ENCODE data around the gene AJAP1. TPM values are rescaled to one million over a fixed set of nuclear protein-coding genes. Genes with fewer than 3 reads are reported as not detected.

AJAP1 gene
- total and polyA plus RNA-seq, 2 donors (not counting 1 experiment from before 2014, with no cell fraction given) = not detected

DNA sequence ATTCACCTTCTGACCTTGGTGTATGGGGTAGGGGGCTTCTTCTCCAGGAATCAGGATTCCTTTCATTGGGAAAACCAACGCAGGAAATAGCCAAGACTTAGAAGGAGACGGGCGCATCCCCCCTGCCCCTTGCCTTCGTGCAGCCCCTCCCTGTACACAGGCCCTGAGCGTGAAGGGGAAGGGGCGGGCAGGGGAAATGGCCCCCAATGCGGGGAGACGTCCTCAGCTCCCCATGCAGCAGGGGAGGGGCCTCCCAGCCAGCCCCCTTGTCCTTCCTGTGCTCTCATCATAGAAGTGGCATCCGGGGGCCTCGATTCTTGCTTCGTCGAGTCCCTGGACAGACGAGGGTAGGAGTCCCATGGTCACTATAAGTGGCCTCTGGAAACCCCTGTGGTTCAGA lies 116.9 kb downstream of the AJAP1 start:
- intact Hi-C loops (cut with micrococcal nuclease) = no loop called here
- no peaks in the 10 kb centered on the region for H3K9me3 Mint-ChIP-seq (ENCODE audit: insufficient read depth)
- Histone ChIP-seq H3K9ac (ENCODE audit: low read length) (no peak overlapping the region), H3K9me3 (ENCODE audit: control extremely low read depth in 1 of 3, control insufficient read depth in 2 of 3, insufficient read depth in 1 of 3, low read length in 2 of 3) (no peaks in the 10 kb centered on the region), H3K36me3 (replicated peaks in 1 of 2; ENCODE audit: control extremely low read depth in 1 of 2, control insufficient read depth in 1 of 2, extremely low read depth in 1 of 2, insufficient read depth in 2 of 2, low read length in 1 of 2) (no peaks in the 10 kb centered on the region), H3K79me2 (ENCODE audit: control insufficient read depth, insufficient read depth, low read length) (no peaks in the 10 kb centered on the region), H3K27ac (ENCODE audit: low read length in 2 of 2) (no peak overlapping the region), H3K27me3 (replicated peaks in 1 of 4; ENCODE audit: control extremely low read depth in 1 of 4, control insufficient read depth in 3 of 4, insufficient read depth in 4 of 4, low read length in 3 of 4) (no peaks in the 10 kb centered on the region), H3K4me2 (replicated peaks; ENCODE audit: low read depth, low read length, poor library complexity, severe bottlenecking) (no peak overlapping the region), H3K4me3 (ENCODE audit: control extremely low read depth in 1 of 5, extremely low read depth in 1 of 5, insufficient read depth in 1 of 5, low read depth in 2 of 5, low read length in 4 of 5) (no peak overlapping the region), H3K4me1 (ENCODE audit: control insufficient read depth in 2 of 2, insufficient read depth in 2 of 2, low read length in 2 of 2) (no peaks in the 10 kb centered on the region), H4K20me1 (ENCODE audit: control insufficient read depth, insufficient read depth, low read length, poor library complexity, severe bottlenecking) (no peaks in the 10 kb centered on the region), H2AFZ (ENCODE audit: insufficient read depth, low read depth, low read length, poor library complexity, severe bottlenecking) (no peak overlapping the region)
- ATAC-seq (ENCODE audit: low read depth) (no peak), DNase-seq (no peak)
- H3K27ac Mint-ChIP-seq = no peak overlapping the region
- 72% methylated on average over 13 of the region's 13 CpGs for WGBS (ENCODE audit: insufficient coverage)
- no peaks in the 10 kb centered on the region for H3K27me3 Mint-ChIP-seq
- CTCF ChIA-PET = no interaction called here
- H3K4me3 Mint-ChIP-seq = no peak overlapping the region
- no peaks in the 10 kb centered on the region for H3K4me1 Mint-ChIP-seq
- TF ChIP-seq, protein P1, sequence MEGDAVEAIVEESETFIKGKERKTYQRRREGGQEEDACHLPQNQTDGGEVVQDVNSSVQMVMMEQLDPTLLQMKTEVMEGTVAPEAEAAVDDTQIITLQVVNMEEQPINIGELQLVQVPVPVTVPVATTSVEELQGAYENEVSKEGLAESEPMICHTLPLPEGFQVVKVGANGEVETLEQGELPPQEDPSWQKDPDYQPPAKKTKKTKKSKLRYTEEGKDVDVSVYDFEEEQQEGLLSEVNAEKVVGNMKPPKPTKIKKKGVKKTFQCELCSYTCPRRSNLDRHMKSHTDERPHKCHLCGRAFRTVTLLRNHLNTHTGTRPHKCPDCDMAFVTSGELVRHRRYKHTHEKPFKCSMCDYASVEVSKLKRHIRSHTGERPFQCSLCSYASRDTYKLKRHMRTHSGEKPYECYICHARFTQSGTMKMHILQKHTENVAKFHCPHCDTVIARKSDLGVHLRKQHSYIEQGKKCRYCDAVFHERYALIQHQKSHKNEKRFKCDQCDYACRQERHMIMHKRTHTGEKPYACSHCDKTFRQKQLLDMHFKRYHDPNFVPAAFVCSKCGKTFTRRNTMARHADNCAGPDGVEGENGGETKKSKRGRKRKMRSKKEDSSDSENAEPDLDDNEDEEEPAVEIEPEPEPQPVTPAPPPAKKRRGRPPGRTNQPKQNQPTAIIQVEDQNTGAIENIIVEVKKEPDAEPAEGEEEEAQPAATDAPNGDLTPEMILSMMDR (IDR thresholded peaks at IDR 0.05) = no peak
- TF ChIP-seq EZH2 (IDR thresholded peaks at IDR 0.05; ENCODE audit: borderline replicate concordance, insufficient read depth, low read depth, low read length, poor library complexity, severe bottlenecking) = no peak
- POLR2A ChIA-PET = no interaction called here

- Histone ChIP-seq H3K36me3 (replicated peaks in 1 of 2; ENCODE audit: control extremely low read depth in 1 of 2, control insufficient read depth in 1 of 2, extremely low read depth in 1 of 2, insufficient read depth in 2 of 2, low read length in 1 of 2) (no peaks in the 10 kb centered on the region), H3K9ac (ENCODE audit: low read length) (no peak overlapping the region), H3K4me3 (ENCODE audit: control extremely low read depth in 1 of 5, extremely low read depth in 1 of 5, insufficient read depth in 1 of 5, low read depth in 2 of 5, low read length in 4 of 5) (no peak overlapping the region), H3K9me3 (ENCODE audit: control extremely low read depth in 1 of 3, control insufficient read depth in 2 of 3, insufficient read depth in 1 of 3, low read length in 2 of 3) (no peaks in the 10 kb centered on the region), H3K27me3 (replicated peaks in 1 of 4; ENCODE audit: control extremely low read depth in 1 of 4, control insufficient read depth in 3 of 4, insufficient read depth in 4 of 4, low read length in 3 of 4) (no peaks in the 10 kb centered on the region), H2AFZ (ENCODE audit: insufficient read depth, low read depth, low read length, poor library complexity, severe bottlenecking) (no peak overlapping the region), H3K4me2 (replicated peaks; ENCODE audit: low read depth, low read length, poor library complexity, severe bottlenecking) (no peak overlapping the region), H3K79me2 (ENCODE audit: control insufficient read depth, insufficient read depth, low read length) (no peaks in the 10 kb centered on the region), H4K20me1 (ENCODE audit: control insufficient read depth, insufficient read depth, low read length, poor library complexity, severe bottlenecking) (no peaks in the 10 kb centered on the region), H3K27ac (ENCODE audit: low read length in 2 of 2) (no peak overlapping the region), H3K4me1 (ENCODE audit: control insufficient read depth in 2 of 2, insufficient read depth in 2 of 2, low read length in 2 of 2) (no peaks in the 10 kb centered on the region)
- intact Hi-C loops (cut with micrococcal nuclease) = no loop called here
- Mint-ChIP-seq H3K4me3 (no peak overlapping the region), H3K27me3 (no peaks in the 10 kb centered on the region), H3K27ac (no peak overlapping the region), H3K4me1 (no peaks in the 10 kb centered on the region), H3K9me3 (ENCODE audit: insufficient read depth) (no peaks in the 10 kb centered on the region)
- 70% methylated on average over 7 of the region's 8 CpGs for WGBS (ENCODE audit: insufficient coverage)
- ChIA-PET CTCF (no interaction called here), POLR2A (no interaction called here)
- ATAC-seq (ENCODE audit: low read depth) = no peak
- TF ChIP-seq, protein P1 (IDR thresholded peaks at IDR 0.05) = no peak
- no peak for TF ChIP-seq EZH2 (IDR thresholded peaks at IDR 0.05; ENCODE audit: borderline replicate concordance, insufficient read depth, low read depth, low read length, poor library complexity, severe bottlenecking)
- no peak for DNase-seq
Observed at GRCh38 chr1:4771721-4772120, 117.3 kb downstream of the AJAP1 start.

Measured in B cell (primary cell).